ENCODE measurements around the gene STH. TPM values are rescaled to one million over a fixed set of nuclear protein-coding genes. Genes with fewer than 3 reads are reported as not detected.

Gene STH
- polyA plus RNA-seq, 2 of the 4 experiments (the other 2 are of a cell fraction), result not detected

- H3K4me1 ChIP-seq, result no peaks in the 10 kb centered on the region
- H3K27ac ChIP-seq, result no peak overlapping the region
- FAIRE-seq, result no peak
- TF ChIP-seq RNF2 (IDR thresholded peaks at IDR 0.05; ENCODE audit: borderline replicate concordance, low read depth) (no peak), HMGXB4 (CRISPR knock-in tag; IDR thresholded peaks at IDR 0.05; ENCODE audit: borderline replicate concordance) (no peak), HEYL (CRISPR knock-in tag; IDR thresholded peaks at IDR 0.05) (no peak)
- H3K9me3 ChIP-seq, result peaks cover 10% of the 10 kb centered on the region; the same call in 2 of the 3 replicates
- WGBS (ENCODE audit: missing lambda C conversion rate), result 11% methylated on average over 2 of the region's 2 CpGs
- no peak overlapping the region for H3K4me2 ChIP-seq
- CTCF ChIA-PET, result interaction anchor here (0.6 to 1.8 kb wide), 2 partner anchors 21 to 170 kb away, joined by 3 to 9 read pairs; no protein-coding TSS in a partner anchor
- H3K4me3 ChIP-seq, result no peak overlapping the region
- ATAC-seq, result no peak
- POLR2A ChIA-PET, result no interaction called here
- no peak for DNase-seq (ENCODE audit: low read depth in 1 of 2, low spot score in 1 of 2)
Observed at GRCh38 chr17:45969726-45970125, 29.3 kb upstream of the STH start.

- Histone ChIP-seq H3K4me3 (no peak overlapping the region), H3K4me2 (no peak overlapping the region), H3K9me3 (peaks cover 10% of the 10 kb centered on the region; the same call in 2 of the 3 replicates), H3K27ac (no peak overlapping the region), H3K4me1 (no peaks in the 10 kb centered on the region)
- FAIRE-seq (no peak), DNase-seq (ENCODE audit: low read depth in 1 of 2, low spot score in 1 of 2) (no peak), ATAC-seq (no peak)
- TF ChIP-seq MYC (IDR thresholded peaks at IDR 0.05; ENCODE audit: borderline replicate concordance, low read length) (no peak), SMC3 (IDR thresholded peaks at IDR 0.05) (no peak), ATOH8 (CRISPR knock-in tag; IDR thresholded peaks at IDR 0.05; ENCODE audit: low read depth) (no peak), RAD21 (conservative IDR thresholded peaks at IDR 0.05 in 1 of 2, IDR thresholded peaks at IDR 0.05 in 1 of 2) (no peak), RCOR1 (IDR thresholded peaks at IDR 0.05; ENCODE audit: low read depth, low read length) (no peak), NR3C1 (IDR thresholded peaks at IDR 0.05) (no peak), TFCP2L1 (CRISPR knock-in tag; IDR thresholded peaks at IDR 0.05) (no peak), REST (IDR thresholded peaks at IDR 0.05) (no peak), HOXA7 (CRISPR knock-in tag; IDR thresholded peaks at IDR 0.05) (no peak), POLR2AphosphoS2 (conservative IDR thresholded peaks at IDR 0.05; ENCODE audit: low read length) (no peak), HEYL (CRISPR knock-in tag; IDR thresholded peaks at IDR 0.05) (no peak), CHD2 (IDR thresholded peaks at IDR 0.05; ENCODE audit: low read length, partially characterized antibody) (no peak), EP300 (IDR thresholded peaks at IDR 0.05) (no peak), HDAC2 (IDR thresholded peaks at IDR 0.05) (no peak), HES2 (IDR thresholded peaks at IDR 0.05) (no peak), CEBPB (IDR thresholded peaks at IDR 0.05) (no peak), MAFK (IDR thresholded peaks at IDR 0.05; ENCODE audit: partially characterized antibody) (no peak)
- CTCF ChIA-PET, result interaction anchor here (0.7 to 2.5 kb wide), 5 partner anchors 16 to 138 kb away, joined by 3 to 9 read pairs (median 5); no protein-coding TSS in a partner anchor
- POLR2A ChIA-PET, result no interaction called here
- 58% methylated on average over 3 of the region's 3 CpGs for WGBS (ENCODE audit: missing lambda C conversion rate)
Observed at GRCh38 chr17:45970659-45971058, 28.4 kb upstream of the STH start.

All from A549 (cell line).